Measurements from ENCODE around the gene ERI2. TPM values are rescaled to one million over a fixed set of nuclear protein-coding genes. Genes with fewer than 3 reads are reported as not detected.

The ERI2 gene
- total RNA-seq, 2 experiments from 2014 or later = 41.8 to 48.0 TPM

DNA sequence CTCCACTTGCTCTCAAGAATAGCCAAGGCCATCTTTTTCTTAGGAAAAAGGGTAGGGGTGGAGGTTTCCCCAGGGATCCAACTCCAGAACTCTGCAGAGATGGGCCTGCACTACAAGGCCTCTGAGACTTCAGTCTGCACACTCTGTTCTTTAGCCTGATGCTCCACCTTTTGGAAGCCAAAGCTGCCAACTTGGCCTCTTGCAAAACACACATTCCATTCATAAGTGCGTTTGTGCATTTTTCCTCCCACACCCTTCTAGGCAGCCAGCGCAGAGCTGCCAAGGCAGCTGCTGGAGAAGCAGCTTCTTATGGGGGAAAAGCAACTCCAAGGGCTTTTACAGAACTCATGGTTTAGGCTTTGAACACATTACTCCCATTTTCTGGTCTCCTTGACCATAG lies 45.3 kb upstream of the ERI2 start:
- intact Hi-C loops (cut with micrococcal nuclease; ENCODE audit: unreplicated experiment) = loop anchor here (2.0 kb wide), 1 partner anchor 57 kb away; no protein-coding TSS in a partner anchor
- no peak for TF ChIP-seq EZH2phosphoT487 (IDR thresholded peaks at IDR 0.05; ENCODE audit: borderline replicate concordance, low read depth, low read length)
- TF ChIP-seq, protein P1, sequence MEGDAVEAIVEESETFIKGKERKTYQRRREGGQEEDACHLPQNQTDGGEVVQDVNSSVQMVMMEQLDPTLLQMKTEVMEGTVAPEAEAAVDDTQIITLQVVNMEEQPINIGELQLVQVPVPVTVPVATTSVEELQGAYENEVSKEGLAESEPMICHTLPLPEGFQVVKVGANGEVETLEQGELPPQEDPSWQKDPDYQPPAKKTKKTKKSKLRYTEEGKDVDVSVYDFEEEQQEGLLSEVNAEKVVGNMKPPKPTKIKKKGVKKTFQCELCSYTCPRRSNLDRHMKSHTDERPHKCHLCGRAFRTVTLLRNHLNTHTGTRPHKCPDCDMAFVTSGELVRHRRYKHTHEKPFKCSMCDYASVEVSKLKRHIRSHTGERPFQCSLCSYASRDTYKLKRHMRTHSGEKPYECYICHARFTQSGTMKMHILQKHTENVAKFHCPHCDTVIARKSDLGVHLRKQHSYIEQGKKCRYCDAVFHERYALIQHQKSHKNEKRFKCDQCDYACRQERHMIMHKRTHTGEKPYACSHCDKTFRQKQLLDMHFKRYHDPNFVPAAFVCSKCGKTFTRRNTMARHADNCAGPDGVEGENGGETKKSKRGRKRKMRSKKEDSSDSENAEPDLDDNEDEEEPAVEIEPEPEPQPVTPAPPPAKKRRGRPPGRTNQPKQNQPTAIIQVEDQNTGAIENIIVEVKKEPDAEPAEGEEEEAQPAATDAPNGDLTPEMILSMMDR (conservative IDR thresholded peaks at IDR 0.05; ENCODE audit: low read length) = no peak

DNA sequence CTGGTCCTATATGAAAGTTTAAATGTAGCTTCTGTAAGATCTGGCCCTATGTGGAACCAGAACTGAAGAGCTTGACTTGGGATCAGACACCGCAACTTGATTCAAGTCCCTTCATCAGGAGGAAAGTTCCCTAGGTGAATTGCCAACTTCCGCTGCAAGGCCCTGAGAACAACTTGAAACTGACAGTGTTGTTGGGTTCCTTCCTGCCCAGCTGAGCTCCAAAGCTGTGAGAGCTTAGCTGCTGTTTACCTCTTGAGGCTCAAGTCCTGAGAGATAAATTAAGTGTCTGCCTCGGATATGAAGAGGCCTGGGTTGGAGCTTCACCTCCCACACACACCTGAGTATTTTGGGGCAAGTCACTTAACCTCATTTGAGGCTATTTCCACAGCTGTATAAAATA lies 44.7 kb upstream of the ERI2 start:
- H3K79me2 ChIP-seq (ENCODE audit: insufficient read depth, low read depth, low read length) = no peaks in the 10 kb centered on the region
- intact Hi-C loops (cut with micrococcal nuclease; ENCODE audit: unreplicated experiment) = loop anchor here (1.0 to 2.0 kb wide), 3 partner anchors 58 to 233 kb away; no protein-coding TSS in a partner anchor
- H3K4me3 ChIP-seq (ENCODE audit: low read depth, low read length, poor library complexity, severe bottlenecking) = no peak overlapping the region
- no peak overlapping the region for H3K27ac ChIP-seq (ENCODE audit: low read depth, low read length, poor library complexity, severe bottlenecking)
- no peaks in the 10 kb centered on the region for H3K9me3 ChIP-seq (ENCODE audit: low read length)
- H3K9me2 ChIP-seq (ENCODE audit: insufficient read depth, low read length) = no peaks in the 10 kb centered on the region
- ChIA-PET CTCF (ENCODE audit: unreplicated experiment) (interaction anchor here (0.8 kb wide), 1 partner anchor 24 kb away, joined by 4 read pairs; no protein-coding TSS in a partner anchor), POLR2A (interaction anchor here (0.6 to 1.4 kb wide), 3 partner anchors 50 to 1782 kb away, joined by 3 to 4 read pairs (median 4); partner anchors contain the start of gene LYRM1)
- no TSS peak for BruUV-seq (replicated peaks)
- H3K4me1 ChIP-seq (ENCODE audit: insufficient read depth, low read length, poor library complexity, severe bottlenecking) = no peaks in the 10 kb centered on the region
- no peak for TF ChIP-seq EZH2phosphoT487 (IDR thresholded peaks at IDR 0.05; ENCODE audit: borderline replicate concordance, low read depth, low read length)
- TF ChIP-seq, protein P1 (conservative IDR thresholded peaks at IDR 0.05; ENCODE audit: low read length) = no peak
- no peaks in the 10 kb centered on the region; the same call in 1 of the 2 replicates for H4K20me1 ChIP-seq (ENCODE audit: insufficient read depth, low read length)
- no peak for DNase-seq (ENCODE audit: low spot score)
- H3K36me3 ChIP-seq (ENCODE audit: insufficient read depth, low read length) = peaks cover 13% of the 10 kb centered on the region
- no peak overlapping the region for H3K4me2 ChIP-seq (ENCODE audit: low read length)
- no peak overlapping the region for H2AFZ ChIP-seq (ENCODE audit: low read length)

More for the DNA sequence above, 45.3 kb upstream of the ERI2 start:
- POLR2A ChIA-PET = interaction anchor here (1.4 kb wide), 1 partner anchor 49 kb away, joined by 4 read pairs; the partner anchor contains the start of gene LYRM1
- Histone ChIP-seq H3K9me2 (ENCODE audit: insufficient read depth, low read length) (no peaks in the 10 kb centered on the region), H3K27ac (ENCODE audit: low read depth, low read length, poor library complexity, severe bottlenecking) (no peak overlapping the region), H3K79me2 (ENCODE audit: insufficient read depth, low read depth, low read length) (no peaks in the 10 kb centered on the region), H3K4me3 (ENCODE audit: low read depth, low read length, poor library complexity, severe bottlenecking) (no peak overlapping the region), H3K36me3 (ENCODE audit: insufficient read depth, low read length) (peaks cover 7% of the 10 kb centered on the region), H2AFZ (ENCODE audit: low read length) (no peak overlapping the region), H3K9me3 (ENCODE audit: low read length) (no peaks in the 10 kb centered on the region), H3K4me2 (ENCODE audit: low read length) (no peak overlapping the region), H3K4me1 (ENCODE audit: insufficient read depth, low read length, poor library complexity, severe bottlenecking) (no peaks in the 10 kb centered on the region), H4K20me1 (ENCODE audit: insufficient read depth, low read length) (no peaks in the 10 kb centered on the region; the same call in 1 of the 2 replicates)
- CTCF ChIA-PET (ENCODE audit: unreplicated experiment) = interaction anchor here (0.8 kb wide), 1 partner anchor 23 kb away, joined by 4 read pairs; no protein-coding TSS in a partner anchor
- BruUV-seq (replicated peaks) = no TSS peak
- no peak for DNase-seq (ENCODE audit: low spot score)

Measured in OCI-LY7 (cell line).